HG03565 (cell line): Measurements from ENCODE around the gene THSD4.
"Not testable (repeated sequence)": the region's sequence is repeated elsewhere in the genome, so short reads cannot be mapped to it uniquely, and the experiment has no call there.

Source experiments
- ATAC-seq: cut with Tn5 transposase; IDR thresholded peaks from one replicate; pipeline ENCODE4 v1.9.1; 2021; ENCODE audit warnings: mild to moderate bottlenecking, moderate library complexity; ENCODE audit not compliant: unreplicated experiment

Gene THSD4

DNA sequence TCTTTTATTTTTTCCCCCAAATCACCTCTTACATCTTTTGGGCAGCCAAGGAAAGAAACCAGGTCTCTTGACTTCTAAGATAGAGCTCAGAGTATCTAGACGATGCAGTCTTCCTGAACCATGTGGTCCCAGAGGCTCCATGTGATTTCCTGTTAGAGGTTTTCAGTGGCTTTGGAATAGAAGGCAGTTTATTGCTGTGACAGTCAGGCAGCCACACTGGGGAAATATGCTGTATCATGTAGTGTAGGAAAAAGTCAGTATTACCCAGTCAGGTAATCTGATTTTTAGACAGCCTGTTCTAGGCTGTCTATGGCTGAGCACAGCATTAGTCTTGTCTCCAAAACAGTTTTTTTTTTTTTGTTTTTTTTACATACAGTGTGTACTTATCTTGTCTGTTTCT lies 294.3 kb downstream of the THSD4 start:
- no peak for ATAC-seq

DNA sequence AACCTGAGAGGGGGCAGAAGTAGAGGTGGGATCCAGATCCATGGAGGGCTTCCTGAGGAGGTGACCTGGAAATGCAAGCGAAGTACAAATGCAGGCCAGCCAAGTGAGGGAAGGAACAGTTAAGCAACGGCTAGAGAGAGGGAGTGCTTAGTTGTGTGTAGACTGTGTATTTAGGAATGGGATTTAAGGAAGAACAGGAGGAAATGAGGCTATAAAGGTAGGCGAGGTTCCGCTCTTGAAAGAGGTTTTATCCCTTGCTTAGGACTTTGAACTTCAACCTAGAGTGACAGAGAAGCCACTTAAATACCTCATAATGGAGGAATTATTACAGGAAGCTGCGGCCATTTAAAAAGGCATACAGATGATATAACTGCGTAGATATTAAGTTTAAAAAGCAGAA lies 295.1 kb downstream of the THSD4 start:
- ATAC-seq: no peak

DNA sequence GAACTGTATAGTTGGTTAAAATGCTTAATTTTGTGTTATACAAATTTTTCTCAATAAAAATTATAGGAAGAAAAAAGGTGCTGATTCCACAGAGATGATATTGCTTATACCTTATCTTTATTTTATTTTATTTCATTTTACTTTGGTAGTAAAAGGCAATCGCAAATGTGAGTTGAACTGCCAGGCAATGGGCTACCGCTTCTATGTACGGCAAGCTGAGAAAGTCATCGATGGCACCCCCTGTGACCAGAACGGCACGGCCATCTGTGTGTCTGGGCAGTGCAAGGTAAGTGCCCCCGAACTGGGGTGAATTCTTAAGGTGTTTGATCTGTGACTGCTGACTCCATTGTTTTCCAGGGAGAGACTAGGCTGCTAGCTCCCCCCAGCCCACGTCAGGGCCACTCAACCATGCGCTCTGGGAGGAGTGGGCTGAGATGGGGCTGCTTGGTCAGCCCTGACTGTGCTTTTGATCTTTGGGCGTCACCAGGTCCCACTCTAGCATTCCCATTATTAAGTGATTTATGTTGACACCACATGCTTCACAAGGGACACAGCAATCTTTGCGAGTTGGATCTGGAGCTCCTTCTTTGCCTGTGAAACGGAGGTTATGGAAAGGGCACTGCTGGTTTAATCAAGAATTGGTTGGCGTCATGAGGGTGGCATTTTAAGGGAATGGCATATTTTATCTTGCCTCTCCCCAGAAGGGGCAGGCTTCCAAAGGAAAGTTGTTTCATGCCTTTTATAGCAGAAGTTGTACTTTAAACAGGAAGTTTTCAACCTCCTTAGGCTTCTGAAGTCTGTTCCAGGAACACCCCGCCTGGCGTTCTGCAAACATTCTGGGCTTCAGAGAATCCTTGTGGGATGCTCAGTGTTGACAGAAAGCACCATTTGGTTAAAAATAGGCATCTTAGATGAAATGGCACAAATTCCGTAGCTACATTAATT lies 296.5 kb downstream of the THSD4 start:
- ATAC-seq: no peak

GRCh38 chr15:71413419-71413818 lies 298.1 kb downstream of the THSD4 start:
- ATAC-seq: no peak

GRCh38 chr15:71414853-71415252 lies 299.6 kb downstream of the THSD4 start:
- no peak for ATAC-seq

- ATAC-seq: no peak
These were observed 307.4 kb downstream of the THSD4 start for GRCh38 chr15:71422530-71423259.

GRCh38 chr15:71424765-71425164 lies 309.5 kb downstream of the THSD4 start:
- no peak for ATAC-seq

DNA sequence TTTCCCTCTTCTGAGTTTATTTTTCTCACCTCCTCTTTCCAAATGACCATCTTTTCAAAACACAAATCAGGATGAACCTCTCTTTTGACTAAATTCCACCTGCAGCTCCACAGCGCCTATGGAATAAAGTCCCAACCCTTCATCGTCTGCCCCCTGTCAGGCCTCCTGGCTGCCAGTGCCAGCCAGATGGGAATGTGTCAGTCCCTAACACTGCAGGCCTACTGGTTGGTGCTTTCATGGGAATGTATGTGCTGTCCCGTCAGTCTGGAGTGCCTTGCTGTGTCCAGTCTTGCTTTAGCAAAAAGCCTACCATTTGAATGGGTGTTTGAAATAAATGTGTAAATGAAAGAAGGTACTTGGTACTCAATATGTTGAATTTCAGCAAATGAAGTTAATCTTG lies 310.1 kb downstream of the THSD4 start:
- ATAC-seq: no peak

- no peak for ATAC-seq
These were observed 311.5 kb downstream of the THSD4 start for GRCh38 chr15:71426792-71427191.

DNA sequence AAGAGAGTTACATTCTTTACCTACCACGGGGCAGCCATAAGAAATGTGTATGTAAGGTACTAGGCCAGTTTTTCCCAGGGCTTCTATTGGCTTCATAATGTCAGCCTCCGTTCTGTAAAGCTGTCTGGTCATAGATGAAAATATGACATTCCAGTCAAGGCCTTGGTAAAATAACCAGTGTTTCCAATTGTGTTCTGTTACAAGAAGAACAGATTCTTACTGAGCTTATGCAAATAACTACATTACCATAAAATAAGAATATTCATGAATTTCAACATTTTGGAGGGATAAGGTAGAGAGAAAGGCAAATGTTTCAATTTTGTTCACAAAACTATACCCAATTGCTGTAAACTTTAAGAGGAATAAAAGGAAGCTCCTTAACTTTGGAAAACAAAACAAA lies 315.5 kb downstream of the THSD4 start:
- no peak for ATAC-seq

DNA sequence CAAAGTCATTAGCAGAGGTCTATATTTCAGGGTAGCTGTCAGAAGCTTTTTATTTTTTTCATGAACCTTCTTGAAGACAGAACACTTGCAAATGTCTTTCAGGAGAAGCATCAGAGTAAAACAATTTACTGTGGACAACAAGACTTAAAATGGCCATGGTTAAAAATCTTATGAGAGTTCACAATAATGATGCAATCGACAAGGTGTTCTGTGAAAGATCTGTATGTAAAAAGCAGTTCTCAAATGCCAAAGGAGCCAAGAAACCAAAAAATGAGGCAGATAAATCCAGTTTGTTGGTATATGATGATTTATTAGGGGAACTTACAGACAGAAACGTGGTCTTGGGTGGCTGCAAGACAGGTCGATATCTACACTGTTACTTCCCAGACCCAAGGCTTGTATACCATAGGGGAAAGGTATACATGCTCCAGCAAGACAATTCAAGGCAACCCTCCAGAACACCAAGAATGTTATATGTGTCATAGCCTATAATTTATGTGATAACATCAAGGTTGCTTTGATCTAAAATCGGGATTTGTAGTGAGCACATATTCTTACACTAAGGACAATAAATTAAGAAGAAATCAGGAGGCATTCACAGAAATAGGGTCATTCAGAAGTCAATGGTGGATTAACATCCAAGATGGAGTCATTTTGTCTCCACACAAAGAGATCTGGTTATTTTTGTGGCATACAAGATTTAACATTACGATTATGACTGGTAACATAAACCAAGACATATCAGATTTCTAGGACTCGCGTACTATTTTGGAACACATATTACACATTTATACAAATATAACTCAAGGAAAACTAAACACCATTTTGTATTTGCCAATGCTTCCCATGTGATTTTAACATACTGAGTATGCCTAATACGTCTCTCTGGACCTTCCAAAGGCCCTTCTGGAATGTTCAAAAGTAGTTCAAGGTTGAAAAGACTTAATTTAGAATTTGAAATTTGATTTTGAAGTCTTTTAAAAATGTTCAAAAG lies 316.4 kb downstream of the THSD4 start:
- ATAC-seq: no peak

DNA sequence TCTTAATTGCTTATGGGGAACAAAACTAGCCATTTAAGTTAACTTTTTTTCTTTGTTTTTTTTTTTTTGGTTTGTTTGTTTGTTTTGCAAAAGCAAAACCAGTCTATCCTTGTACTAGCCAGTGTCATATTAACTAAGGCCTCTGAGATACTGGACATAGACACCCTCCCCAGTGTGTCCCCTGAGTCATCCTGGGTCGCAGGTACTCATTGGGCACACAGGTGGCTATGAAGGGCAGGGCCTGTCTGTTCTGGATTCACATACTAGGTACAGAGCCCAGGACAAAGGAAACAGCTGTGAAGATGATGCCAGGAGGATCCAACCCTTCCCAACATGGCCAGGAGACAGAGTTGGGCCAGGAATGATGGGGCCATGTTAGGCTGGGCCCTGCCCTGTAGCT lies 318.1 kb downstream of the THSD4 start:
- ATAC-seq: no peak

DNA sequence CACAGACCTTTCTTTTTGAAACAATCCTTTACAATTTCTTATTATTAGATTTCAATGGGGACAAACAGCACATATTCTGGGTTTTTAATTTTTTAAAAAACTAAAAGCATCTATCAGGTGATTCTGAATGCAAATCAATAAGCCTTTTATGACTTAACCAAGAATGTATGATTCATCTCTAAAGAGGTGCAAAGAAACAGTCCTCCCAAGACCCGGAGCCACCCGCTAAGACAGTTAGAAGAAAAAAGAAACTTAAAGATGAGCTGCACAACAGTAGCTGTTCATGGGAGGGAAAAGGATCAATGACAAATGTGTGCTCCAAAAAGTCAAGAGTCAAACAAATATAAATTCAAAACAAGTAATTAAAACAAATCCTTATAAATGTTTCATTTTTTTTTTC lies 319.5 kb downstream of the THSD4 start:
- no peak for ATAC-seq

GRCh38 chr15:71435552-71435951 lies 320.3 kb downstream of the THSD4 start:
- ATAC-seq: no peak

GRCh38 chr15:71436854-71437253 lies 321.6 kb downstream of the THSD4 start:
- ATAC-seq: no peak

DNA sequence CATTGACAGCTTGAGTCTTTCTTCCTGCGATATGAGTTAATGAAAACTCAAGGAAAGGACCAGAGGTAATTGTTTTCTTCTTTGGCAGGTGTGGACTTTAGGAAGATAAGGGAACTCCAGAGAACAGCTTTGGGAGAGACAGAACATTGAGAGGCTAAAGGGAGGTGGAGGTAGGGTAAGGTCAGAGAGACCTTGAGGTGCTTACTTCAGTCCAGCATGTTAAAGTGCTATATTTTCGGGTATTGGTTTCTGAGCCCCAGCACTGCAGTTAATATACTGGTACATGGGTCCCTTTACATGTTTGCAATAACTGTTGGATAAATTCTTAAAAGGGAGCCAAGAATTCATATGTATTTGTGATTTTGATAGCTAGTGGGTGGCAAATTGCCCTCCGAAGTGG lies 322.1 kb downstream of the THSD4 start:
- no peak for ATAC-seq

DNA sequence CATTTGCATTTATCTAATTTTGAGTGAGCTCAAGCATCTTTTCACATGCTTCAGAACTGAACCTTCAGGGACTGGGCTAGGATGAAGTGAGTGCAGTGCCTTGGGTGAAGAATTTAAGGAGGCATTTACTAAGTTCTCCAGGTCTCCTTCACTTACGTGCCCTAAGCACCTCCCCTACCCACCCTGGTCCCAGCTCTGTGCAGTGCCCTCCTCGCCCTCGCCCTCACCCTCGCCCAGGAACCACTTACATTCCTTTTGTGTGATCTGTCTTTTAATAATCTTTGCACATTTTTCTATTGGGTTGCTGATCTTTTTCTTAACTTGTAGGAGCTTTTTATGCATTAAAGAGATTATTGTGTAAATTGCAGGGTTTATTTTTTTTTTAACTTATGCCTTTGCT lies 322.6 kb downstream of the THSD4 start:
- ATAC-seq: no peak

GRCh38 chr15:71439478-71439877 lies 324.2 kb downstream of the THSD4 start:
- ATAC-seq: not testable (repeated sequence)

DNA sequence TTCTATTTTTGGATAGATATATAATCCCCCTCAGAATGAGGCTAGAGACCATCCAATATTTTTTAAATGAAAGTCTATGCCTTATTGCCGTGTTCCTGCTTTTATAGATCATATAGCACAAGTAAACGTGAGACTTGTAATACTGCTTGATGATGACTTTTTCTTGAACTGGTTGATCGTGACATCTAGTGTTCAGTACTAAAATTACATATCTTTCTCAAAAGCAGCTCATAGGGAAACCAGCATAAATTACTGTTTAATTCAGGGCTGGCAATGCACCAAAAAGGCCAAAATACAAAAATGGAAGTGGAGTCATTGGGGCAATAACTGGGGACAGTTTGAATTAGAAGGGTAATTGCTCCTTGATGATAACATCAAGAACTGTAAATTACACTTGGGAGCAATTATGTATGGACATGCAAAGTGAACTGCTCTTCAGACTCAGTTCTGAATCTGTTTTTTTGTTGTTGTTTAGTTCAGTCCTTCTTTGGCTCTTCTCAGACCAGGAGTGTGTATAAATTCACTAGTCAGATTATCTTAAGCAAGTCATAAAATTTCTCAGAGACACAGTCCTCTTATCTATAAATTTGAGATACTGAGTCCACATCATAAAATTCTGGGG lies 325.3 kb downstream of the THSD4 start:
- no peak for ATAC-seq

GRCh38 chr15:71443538-71443937 lies 328.3 kb downstream of the THSD4 start:
- no peak for ATAC-seq
